HG03060 (cell line): ENCODE results near the gene LYST.
"Not testable (repeated sequence)": the region's sequence is repeated elsewhere in the genome, so short reads cannot be mapped to it uniquely, and the experiment has no call there.

Experiments
- ATAC-seq: cut with Tn5 transposase; IDR thresholded peaks from one replicate; pipeline ENCODE4 v1.9.1; 2021; ENCODE audit warnings: low read depth, moderate number of reproducible peaks; ENCODE audit not compliant: unreplicated experiment

Gene LYST

GRCh38 chr1:235671992-235672391 lies 194.7 kb downstream of the LYST start:
- no peak for ATAC-seq

DNA sequence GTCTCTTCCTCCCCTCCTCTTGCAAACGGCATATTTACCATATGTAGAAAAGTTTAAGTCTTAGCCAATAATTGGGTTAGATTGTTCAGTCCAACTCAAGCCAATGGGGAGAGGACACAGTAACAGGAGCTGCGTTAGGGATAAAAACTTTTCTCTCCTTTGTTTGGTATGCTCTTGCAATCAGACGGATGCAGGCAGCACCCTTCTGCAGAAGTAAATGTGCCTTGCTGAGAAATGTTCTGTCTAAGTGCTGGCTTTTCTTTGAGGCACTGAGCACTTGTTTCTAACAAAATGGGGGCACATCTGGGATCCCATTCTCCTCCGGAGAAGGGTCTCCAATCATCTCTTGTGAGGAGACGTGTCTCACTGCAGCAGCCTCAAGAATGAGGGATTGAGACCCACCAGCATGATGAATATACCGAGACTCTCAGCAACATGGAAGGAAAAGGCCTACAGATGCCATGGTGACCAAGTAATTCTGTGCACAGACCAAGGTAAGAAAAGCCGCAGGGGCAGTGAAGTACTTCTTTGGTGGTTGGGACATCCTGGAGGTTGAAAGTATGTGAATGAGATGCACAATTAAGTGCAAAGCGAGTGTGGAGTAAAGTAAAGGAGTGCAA lies 196.4 kb downstream of the LYST start:
- no peak for ATAC-seq

DNA sequence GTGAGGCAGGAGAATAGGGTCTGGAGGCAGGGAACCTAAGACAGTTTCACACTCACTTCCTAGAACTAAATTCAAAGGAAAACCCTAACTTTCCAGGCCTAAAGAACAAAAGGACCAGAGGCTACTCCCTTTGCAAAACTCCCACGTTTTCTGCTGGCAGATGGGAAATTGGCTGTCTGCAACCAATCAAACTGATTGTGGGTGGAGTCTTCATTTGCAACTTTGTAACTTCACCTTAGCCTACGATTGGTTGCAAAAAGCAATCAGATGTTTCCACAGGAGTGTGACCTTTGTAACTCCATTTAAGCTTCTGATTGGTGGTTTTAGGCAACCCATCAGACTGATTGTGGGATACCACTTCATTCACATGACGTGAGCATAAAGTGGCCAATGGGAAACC lies 197.4 kb downstream of the LYST start:
- no peak for ATAC-seq

- ATAC-seq: no peak
Measured at GRCh38 chr1:235663628-235664027, 203.1 kb downstream of the LYST start.

GRCh38 chr1:235661568-235661967 lies 205.1 kb downstream of the LYST start:
- no peak for ATAC-seq

DNA sequence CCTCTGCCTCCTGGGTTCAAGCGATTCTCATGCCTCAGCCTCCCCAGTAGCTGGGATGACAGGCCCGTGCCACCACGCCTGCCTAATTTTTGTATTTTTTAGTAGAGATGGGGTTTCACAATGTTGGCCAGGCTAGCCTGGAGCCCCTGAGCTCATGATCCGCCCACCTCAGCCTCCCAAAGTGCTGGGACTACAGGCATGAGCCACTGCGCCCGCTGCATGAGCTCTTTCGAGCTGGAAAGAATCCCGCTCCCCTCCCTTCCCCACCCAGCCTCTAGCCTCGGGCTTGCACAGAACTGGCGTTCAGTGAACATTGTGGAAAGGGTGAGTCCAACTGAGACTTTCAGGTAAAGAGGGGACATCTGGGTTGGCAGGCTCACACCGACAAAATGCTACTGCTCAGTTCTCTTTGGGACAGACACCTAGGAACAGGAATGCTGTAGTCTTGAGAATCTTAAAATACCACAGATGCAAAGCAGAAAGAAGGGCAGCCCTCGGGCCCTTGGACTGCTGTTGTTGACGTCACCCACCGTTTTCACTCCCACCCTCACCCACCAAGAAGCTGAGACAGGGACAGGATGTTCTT lies 207.4 kb downstream of the LYST start:
- no peak for ATAC-seq

DNA sequence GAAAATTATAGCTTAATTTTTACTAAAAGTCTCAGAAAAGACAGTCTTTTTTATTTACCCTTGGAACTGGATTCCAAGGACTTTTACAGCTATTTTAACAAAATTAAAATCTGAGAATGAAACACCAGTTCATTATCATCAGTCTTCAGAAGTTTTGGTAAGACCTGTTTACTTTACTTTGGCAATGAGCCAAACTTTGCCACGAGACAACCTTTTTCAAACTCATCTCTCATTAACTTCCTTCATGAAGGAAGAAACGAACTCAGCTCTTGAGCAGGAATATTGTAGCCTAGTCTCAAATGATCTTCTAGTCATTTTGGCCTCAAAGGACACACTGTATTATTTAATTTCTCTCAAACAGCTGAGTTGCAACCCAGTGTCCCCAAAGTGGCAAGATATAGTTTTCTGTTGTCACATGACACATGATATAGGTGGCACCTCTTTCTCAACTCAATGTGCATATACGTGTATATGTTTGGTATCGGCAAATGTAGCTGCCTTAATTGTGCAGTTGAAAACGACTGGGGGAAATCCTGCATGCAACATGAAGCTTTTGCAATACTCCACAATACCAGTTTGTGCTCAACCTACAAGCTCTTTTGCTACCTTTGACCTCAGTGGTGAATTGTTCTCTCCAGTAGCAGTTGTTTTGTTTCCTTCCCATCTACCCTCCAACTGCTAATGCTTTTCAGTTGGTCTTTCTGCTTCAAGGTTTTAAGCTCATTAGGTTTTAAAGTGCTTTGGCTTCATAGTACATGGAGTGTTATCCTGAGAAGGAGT lies 208.8 kb downstream of the LYST start:
- no peak for ATAC-seq

- no peak for ATAC-seq
Measured at GRCh38 chr1:235657269-235657668, 209.4 kb downstream of the LYST start.

DNA sequence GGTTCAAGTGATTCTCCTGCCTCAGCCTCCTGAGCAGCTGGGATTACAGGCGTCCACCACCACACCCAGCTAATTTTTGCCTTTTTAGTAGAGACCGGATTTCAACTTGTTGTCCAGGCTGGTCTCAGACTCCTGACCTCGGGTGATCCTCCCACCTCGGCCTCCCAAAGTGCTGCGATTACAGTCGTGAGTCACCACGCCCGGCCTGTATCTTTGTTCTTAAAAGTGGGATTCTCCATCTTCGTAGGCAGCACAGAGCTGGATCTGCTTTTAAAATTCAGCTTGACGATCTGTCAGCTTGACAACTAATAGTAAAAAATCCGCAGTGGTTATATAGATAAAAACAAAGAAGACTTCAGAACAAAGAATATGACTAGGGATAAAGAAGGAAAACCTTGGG lies 214.3 kb downstream of the LYST start:
- ATAC-seq: no peak

DNA sequence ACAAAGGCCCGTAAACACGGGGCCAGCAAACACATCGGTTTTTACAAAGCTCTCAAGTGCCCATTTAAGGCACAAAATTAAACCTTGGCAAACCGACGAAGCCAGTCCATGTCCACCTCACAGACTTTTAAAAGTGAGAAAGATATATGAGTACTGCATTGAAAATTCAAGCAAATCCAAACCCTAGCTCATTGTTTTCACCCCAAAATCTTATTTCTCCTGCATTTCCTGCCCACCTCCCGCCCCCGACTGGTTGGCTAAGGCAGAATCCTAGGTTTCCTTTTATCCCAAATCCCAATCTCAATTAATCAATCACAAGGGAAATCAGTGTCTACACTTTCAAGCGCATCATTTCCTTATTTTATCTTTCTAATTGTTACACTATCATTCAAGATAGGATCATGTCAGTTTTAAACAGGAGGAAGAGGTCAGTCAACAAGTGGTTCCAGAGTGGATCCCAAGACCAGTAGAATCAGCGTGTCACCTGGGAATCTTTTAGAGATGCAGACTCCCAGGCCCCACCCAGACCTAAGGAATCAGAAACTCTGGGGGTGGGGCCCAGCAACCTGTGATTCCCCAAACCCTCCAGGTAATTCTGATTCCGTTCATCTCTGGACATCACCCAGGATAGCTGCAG lies 215.4 kb downstream of the LYST start:
- no peak for ATAC-seq

DNA sequence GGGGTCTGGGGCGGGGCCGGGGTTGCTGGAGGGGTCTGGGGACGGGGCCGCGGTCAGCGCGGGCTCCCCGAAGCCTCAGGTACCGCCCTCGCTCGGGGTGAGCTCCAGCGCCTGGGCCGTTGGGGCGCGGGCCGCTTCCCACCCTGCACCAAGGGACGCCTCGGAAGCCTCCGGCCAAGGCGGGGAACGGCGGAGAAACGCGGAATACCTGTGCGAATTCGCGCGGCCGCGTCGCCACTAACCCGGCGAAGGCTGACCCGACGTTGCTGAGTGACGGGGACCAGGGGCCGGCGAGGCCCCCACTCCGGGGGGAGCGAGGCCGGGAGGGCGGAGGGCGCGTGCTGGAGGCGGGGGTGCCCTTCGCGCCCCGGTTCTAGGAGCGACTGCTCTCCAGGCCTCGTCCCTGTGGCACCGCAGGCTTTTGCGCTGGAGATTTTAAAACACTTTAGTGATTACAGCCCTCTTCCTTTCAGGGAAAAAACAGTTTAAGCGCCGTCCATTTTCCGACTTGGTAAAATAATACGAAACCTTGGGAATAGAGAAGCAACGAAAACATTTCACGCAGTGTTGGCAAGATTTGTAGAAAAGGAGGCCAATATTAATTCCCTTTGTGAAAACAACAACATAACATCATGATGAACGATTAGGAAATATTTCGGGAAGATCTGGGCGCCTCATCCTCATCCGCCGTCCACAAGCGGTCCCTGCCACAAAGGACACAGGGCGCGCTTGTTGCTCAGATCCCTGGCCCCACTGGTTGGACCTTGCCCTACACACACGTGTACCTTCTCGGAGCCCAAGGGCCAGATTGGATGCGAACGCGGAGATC lies 216.2 kb downstream of the LYST start:
- ATAC-seq: no peak

DNA sequence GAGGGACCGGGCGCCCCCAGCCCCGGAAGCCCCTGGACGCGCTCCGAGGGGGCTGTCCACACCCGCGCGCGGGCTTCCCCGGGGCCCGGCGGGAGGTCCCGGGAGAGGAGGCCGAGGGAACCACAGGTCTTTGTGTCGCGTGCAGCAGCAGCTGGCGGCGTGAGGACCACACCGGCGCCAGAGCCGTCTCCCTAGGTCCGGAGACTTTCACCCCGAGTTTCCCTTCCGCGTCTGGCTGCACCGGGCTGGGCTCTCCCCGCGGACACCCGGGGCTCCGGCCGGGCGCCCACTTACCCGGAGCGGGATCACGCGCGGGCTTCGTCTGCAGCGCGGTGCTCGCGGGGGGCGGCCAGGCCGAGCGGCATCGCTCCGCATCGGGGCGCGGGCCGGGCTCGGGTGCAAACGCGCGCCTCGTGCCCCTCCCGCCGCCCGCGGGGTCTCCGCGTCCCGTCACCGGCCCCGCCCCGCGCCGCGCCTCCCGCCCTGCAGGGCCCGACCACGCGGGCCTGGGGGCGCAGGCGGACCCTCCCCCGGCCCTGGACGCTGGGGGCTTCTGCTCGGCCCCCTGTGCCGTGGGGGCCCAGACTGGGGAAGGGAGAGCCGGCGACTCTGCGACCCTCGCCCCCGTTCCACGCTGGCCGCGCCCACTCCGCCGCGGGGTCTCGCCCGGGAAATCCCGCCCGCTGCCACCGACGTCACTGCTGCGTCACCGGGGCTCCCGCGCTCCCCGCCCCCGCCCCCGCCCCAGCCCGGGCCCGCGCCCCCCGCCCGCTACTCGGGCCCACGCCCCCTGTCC lies 217.1 kb downstream of the LYST start, which contains the start of gene GNG4:
Gene GNG4, minus strand, starts transcription at position 417 of the 796 bp plus-strand sequence. CDS start 65,946 bp downstream, outside the sequence.
- no peak for ATAC-seq

GRCh38 chr1:235648954-235649367 lies 217.7 kb downstream of the LYST start:
- no peak for ATAC-seq

DNA sequence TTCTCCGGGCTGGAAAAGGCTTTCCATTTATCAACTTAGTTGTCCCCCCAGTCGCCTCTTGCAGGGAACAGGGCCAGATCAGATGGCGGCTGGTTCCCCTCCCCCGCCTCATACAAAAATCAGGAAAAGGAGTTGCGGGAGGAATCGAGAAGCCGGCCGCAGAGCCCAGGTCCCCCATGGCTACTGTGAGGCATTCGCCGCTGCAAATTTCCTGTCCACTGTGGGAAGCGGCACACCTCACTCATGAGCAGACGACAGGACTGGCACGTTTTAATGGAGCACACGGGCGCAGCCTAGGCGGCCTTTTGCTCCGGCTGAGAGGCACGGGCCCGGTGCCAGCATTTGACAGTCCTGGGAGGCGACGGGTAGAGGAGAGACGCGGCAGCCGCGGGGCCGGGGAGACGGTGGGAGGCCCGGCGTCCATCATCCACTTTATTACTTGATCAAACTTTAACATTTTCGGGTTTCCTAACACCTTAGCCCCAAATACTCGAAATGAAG lies 218.2 kb downstream of the LYST start:
- ATAC-seq: no peak

DNA sequence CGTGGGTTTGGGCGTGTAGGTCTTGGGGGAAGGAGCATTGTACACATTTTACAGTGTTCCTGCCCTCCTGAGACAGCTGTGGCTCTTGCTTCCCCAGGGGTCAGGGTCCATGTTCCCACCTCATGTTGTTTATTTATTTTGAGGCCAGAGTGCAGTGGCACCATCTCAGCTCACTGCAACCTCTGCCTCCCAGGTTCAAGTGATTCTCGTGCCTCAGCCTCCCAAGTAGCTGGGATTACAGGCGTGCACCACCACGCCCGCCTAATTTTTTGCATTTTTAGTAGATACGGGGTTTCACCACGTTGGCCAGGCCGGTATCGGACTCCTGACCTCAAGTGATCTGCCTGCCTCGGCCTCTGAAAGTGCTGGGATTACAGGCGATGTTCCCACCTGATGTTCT lies 219.2 kb downstream of the LYST start:
- ATAC-seq: not testable (repeated sequence)

DNA sequence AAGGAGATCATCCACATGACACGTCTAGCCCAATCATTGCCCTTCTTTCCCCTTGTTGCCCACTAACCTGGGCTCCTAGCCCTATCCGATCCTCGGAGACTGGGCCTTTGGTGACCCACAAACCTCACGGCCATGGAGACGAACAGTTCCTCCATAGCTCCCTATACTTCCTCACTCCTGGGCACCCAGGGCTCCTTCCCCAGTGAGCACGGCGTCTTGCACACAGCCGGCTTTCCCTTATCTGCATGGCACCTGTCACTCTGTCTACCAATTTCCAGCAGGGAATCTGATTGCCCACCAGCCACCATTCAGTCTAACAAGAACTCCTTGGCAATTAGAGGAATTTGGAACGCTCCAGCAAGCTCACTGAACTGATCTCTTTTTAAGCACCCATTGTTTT lies 220.2 kb downstream of the LYST start:
- no peak for ATAC-seq

DNA sequence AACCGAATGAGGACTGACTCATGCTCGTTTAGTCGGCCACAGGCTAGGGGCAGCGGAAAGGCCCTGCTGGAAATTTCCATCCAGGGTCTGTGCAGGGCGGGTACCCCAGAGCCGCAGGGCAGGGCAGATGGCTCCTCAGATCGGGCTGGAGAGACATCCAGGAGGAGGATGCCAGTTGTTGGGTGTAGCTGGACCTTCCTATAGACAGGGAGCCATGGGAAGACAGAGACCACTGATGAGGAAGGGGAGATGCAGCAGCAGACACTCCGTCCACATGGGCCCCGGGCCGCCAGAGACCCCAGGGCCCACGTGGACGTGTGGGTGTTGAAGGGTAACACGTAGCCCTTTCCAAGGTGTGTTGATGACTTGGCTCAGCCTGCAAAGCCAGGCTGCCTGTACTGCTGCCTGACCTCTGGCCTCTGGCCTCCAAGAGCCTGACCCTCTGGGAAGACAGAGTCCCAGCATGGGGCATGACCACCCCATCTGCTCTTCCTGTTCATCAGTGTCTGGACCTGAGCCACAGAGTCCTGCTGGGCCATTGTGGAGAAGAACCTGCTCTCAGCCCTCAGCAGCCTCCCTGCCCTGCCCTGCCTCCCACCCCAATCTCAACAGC lies 221.9 kb downstream of the LYST start:
- no peak for ATAC-seq

- no peak for ATAC-seq
Measured at GRCh38 chr1:235643837-235644692, 222.6 kb downstream of the LYST start.
